Mammary epithelial cell (primary cell): ENCODE results near the gene KCNE2.

ENCODE experiments used
- EZH2 ChIP-seq: IDR thresholded peaks from 2 replicates; pipeline ENCODE4 v1.6.1; 2012; ENCODE audit warnings: low read length, inconsistent platforms, borderline replicate concordance
- TF ChIP-seq, protein P1 (sequence below), 2 donors: IDR thresholded peaks in 1 of 2; conservative IDR thresholded peaks in 1 of 2; 2 replicates each; pipeline ENCODE4 v1.5.1; 2011 to 2012; ENCODE audit warnings: inconsistent platforms in 2 of 2, low read length in 2 of 2, mild to moderate bottlenecking in 2 of 2, control low read depth in 1 of 2, low read depth in 1 of 2; ENCODE audit not compliant: insufficient read depth in 1 of 2; ENCODE audit errors: extremely low read depth in 1 of 2

- TF ChIP-seq, protein P1, sequence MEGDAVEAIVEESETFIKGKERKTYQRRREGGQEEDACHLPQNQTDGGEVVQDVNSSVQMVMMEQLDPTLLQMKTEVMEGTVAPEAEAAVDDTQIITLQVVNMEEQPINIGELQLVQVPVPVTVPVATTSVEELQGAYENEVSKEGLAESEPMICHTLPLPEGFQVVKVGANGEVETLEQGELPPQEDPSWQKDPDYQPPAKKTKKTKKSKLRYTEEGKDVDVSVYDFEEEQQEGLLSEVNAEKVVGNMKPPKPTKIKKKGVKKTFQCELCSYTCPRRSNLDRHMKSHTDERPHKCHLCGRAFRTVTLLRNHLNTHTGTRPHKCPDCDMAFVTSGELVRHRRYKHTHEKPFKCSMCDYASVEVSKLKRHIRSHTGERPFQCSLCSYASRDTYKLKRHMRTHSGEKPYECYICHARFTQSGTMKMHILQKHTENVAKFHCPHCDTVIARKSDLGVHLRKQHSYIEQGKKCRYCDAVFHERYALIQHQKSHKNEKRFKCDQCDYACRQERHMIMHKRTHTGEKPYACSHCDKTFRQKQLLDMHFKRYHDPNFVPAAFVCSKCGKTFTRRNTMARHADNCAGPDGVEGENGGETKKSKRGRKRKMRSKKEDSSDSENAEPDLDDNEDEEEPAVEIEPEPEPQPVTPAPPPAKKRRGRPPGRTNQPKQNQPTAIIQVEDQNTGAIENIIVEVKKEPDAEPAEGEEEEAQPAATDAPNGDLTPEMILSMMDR (conservative IDR thresholded peaks at IDR 0.05 in 1 of 2, IDR thresholded peaks at IDR 0.05 in 1 of 2; ENCODE audit: extremely low read depth in 1 of 2, insufficient read depth in 1 of 2, low read depth in 1 of 2, low read length in 2 of 2) = no peak
- no peak for TF ChIP-seq EZH2
Measured at GRCh38 chr21:34332347-34332746, 31.5 kb upstream of the KCNE2 start.
